Measurements from ENCODE around the gene RTEL1.
"Not testable (repeated sequence)": the region's sequence is repeated elsewhere in the genome, so short reads cannot be mapped to it uniquely, and the experiment has no call there.

Gene RTEL1

GRCh38 chr20:63657260-63657936 is 714 bp upstream of the RTEL1 start:
- TF ChIP-seq CTCF (IDR thresholded peaks at IDR 0.05; ENCODE audit: low read depth, low read length, missing control alignments) = no peak
- in situ Hi-C loops (cut with HindIII; ENCODE audit: low sequenced_read_pairs) = no loop called here
- H3K4me3 ChIP-seq (ENCODE audit: low read depth, low read length) = peak overlapping the region; percentile 81
- DNase-seq (ENCODE audit: low read depth) = no peak

GRCh38 chr20:63658749-63659187 is 656 bp downstream of the RTEL1 start:
- no peak for DNase-seq (ENCODE audit: low read depth)
- TF ChIP-seq CTCF (IDR thresholded peaks at IDR 0.05; ENCODE audit: low read depth, low read length, missing control alignments) = no peak
- in situ Hi-C loops (cut with HindIII; ENCODE audit: low sequenced_read_pairs) = no loop called here
- peak overlapping the region; percentile 81 for H3K4me3 ChIP-seq (ENCODE audit: low read depth, low read length)

DNA sequence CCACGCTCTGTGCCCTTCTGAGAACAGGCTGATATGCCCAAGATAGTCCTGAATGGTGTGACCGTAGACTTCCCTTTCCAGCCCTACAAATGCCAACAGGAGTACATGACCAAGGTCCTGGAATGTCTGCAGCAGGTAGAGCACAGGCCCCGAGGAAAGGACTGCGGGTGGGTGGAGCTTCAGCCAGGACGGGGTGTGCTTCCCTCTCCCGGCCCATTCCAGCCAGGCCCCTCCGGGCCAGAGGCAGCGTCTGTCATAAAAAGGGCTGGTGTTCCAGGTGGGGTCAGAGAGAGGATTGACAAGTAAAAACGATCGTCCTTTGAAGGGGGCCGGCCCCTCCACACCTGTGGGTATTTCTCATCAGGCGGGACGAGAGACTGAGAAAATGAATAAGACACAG is 1.3 kb downstream of the RTEL1 start:
- in situ Hi-C loops (cut with HindIII; ENCODE audit: low sequenced_read_pairs) = no loop called here
- no peak for DNase-seq (ENCODE audit: low read depth)
- no peak for TF ChIP-seq CTCF (IDR thresholded peaks at IDR 0.05; ENCODE audit: low read depth, low read length, missing control alignments)
- peak overlapping the region; percentile 81 for H3K4me3 ChIP-seq (ENCODE audit: low read depth, low read length)

DNA sequence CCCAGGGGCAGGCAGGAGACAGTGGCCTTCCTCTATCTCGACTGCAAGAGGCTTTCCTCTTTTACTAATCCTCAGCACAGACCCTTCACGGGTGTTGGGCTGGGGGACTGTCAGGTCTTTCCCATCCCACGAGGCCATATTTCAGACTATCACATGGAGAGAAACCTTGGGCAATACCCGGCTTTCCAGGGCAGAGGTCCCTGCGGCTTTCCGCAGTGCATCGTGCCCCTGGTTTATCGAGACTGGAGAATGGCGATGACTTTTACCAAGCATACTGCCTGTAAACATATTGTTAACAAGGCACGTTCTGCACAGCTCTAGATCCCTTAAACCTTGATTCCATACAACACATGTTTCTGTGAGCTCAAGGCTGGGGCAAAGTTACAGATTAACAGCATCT is 2.1 kb downstream of the RTEL1 start:
- not testable (repeated sequence) for H3K4me3 ChIP-seq (ENCODE audit: low read depth, low read length); DNase-seq (ENCODE audit: low read depth)
- in situ Hi-C loops (cut with HindIII; ENCODE audit: low sequenced_read_pairs) = loop anchor here (5.0 to 10.0 kb wide), 2 partner anchors 37 to 125 kb away; partner anchors contain the start of genes PTK6 and TNFRSF6B

GRCh38 chr20:63660622-63661021 is 2.5 kb downstream of the RTEL1 start:
- H3K4me3 ChIP-seq (ENCODE audit: low read depth, low read length) = no peak overlapping the region
- in situ Hi-C loops (cut with HindIII; ENCODE audit: low sequenced_read_pairs) = loop anchor here (5.0 to 10.0 kb wide), 2 partner anchors 37 to 126 kb away; partner anchors contain the start of genes PTK6 and TNFRSF6B
- no peak for DNase-seq (ENCODE audit: low read depth)
- TF ChIP-seq CTCF (IDR thresholded peaks at IDR 0.05; ENCODE audit: low read depth, low read length, missing control alignments) = no peak

DNA sequence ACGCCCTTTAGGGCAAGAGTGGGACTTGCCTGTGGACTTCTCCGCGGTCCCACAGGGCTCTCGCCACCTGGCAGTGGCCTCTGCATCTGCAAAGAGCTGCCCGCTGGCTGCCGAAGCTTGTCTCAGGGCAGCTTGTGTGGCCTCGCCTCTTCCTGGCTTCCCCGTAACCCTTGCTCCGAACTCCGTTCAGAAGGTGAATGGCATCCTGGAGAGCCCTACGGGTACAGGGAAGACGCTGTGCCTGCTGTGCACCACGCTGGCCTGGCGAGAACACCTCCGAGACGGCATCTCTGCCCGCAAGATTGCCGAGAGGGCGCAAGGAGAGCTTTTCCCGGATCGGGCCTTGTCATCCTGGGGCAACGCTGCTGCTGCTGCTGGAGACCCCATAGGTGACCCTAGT is 3.0 kb downstream of the RTEL1 start:
- no peak for TF ChIP-seq CTCF (IDR thresholded peaks at IDR 0.05; ENCODE audit: low read depth, low read length, missing control alignments)
- no peak for DNase-seq (ENCODE audit: low read depth)
- no peak overlapping the region for H3K4me3 ChIP-seq (ENCODE audit: low read depth, low read length)
- in situ Hi-C loops (cut with HindIII; ENCODE audit: low sequenced_read_pairs) = loop anchor here (5.0 to 10.0 kb wide), 2 partner anchors 36 to 126 kb away; partner anchors contain the start of genes PTK6 and TNFRSF6B

Measured in astrocyte of the cerebellum (primary cell).